ENCODE measurements around the gene P2RY11. TPM values are rescaled to one million over a fixed set of nuclear protein-coding genes. Genes with fewer than 3 reads are reported as not detected.

The P2RY11 gene
- total and polyA plus RNA-seq, 2 experiments from 2014 or later = 2.7 to 6.1 TPM

DNA sequence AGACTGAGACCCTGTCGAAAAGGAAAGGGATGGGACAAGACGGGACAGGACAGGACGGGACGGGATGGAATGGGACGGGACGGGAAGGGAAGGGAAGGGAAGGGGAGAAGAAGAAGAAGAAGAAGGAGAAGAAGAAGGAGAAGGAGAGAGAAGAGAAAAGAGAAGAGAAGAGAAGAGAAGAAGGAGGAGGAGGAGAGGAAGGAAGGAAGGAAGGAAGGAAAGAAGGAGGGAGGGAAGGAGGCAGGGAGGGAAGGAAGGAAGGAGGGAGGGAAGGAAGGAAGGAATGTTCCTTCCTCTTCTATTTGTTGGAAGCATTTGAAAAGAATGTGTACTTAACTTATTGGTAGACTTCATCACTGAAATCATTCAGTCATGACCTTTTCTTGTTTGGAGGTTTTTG, 35.0 kb upstream of the P2RY11 start:
- no peak overlapping the region for H2AFZ ChIP-seq
- WGBS (ENCODE audit: low lambda C conversion rate, missing lambda C conversion rate) = 83% methylated on average over 6 of the region's 6 CpGs

DNA sequence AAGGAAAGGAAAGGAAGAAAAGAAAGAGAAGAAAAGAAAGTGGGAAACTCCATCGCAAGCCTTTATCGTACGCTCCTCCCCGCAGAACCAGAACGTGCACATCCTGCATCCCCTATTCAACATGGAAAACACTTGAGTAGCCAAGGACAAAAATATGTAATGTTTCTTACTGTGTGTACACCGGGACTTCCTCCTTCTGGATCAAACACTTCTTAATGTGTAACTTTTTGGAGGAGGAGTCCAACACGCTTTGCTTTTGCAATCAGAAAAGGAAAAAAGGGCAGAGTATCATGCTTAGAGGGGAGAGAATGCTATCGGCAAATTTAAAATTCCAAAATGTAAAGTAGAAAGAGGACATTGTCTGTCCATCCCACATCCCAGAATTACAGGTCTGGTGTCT, 33.2 kb upstream of the P2RY11 start:
- Histone ChIP-seq H3K79me2 (no peaks in the 10 kb centered on the region), H3K27me3 (no peaks in the 10 kb centered on the region), H3K36me3 (replicated peaks; ENCODE audit: insufficient read depth, low read depth) (no peaks in the 10 kb centered on the region), H2AFZ (no peak overlapping the region), H3K4me1 (ENCODE audit: insufficient read depth) (no peaks in the 10 kb centered on the region), H3K9me3 (ENCODE audit: low read depth) (no peaks in the 10 kb centered on the region), H3K27ac (no peak overlapping the region), H3K4me2 (no peak overlapping the region), H3K9me2 (replicated peaks; ENCODE audit: insufficient read depth) (no peaks in the 10 kb centered on the region), H3K4me3 (no peak overlapping the region), H4K20me1 (ENCODE audit: insufficient read depth, poor library complexity, severe bottlenecking) (no peaks in the 10 kb centered on the region)
- DNase-seq (ENCODE audit: low spot score) = no peak
- 90% methylated on average over 8 of the region's 8 CpGs for WGBS (ENCODE audit: low lambda C conversion rate, missing lambda C conversion rate)
- TF ChIP-seq EZH2phosphoT487 (IDR thresholded peaks at IDR 0.05; ENCODE audit: low read depth, severe bottlenecking, unreplicated experiment) = no peak
- TF ChIP-seq, protein P1, sequence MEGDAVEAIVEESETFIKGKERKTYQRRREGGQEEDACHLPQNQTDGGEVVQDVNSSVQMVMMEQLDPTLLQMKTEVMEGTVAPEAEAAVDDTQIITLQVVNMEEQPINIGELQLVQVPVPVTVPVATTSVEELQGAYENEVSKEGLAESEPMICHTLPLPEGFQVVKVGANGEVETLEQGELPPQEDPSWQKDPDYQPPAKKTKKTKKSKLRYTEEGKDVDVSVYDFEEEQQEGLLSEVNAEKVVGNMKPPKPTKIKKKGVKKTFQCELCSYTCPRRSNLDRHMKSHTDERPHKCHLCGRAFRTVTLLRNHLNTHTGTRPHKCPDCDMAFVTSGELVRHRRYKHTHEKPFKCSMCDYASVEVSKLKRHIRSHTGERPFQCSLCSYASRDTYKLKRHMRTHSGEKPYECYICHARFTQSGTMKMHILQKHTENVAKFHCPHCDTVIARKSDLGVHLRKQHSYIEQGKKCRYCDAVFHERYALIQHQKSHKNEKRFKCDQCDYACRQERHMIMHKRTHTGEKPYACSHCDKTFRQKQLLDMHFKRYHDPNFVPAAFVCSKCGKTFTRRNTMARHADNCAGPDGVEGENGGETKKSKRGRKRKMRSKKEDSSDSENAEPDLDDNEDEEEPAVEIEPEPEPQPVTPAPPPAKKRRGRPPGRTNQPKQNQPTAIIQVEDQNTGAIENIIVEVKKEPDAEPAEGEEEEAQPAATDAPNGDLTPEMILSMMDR (IDR thresholded peaks at IDR 0.05; ENCODE audit: poor library complexity) = no peak
- no peak for TF ChIP-seq EZH2 (IDR thresholded peaks at IDR 0.05; ENCODE audit: borderline replicate concordance)

More for the DNA sequence above, 35.0 kb upstream of the P2RY11 start:
- TF ChIP-seq EZH2phosphoT487 (IDR thresholded peaks at IDR 0.05; ENCODE audit: low read depth, severe bottlenecking, unreplicated experiment) = no peak
- Histone ChIP-seq H3K4me3 (no peak overlapping the region), H3K27me3 (no peaks in the 10 kb centered on the region), H3K9me3 (ENCODE audit: low read depth) (no peaks in the 10 kb centered on the region), H3K36me3 (replicated peaks; ENCODE audit: insufficient read depth, low read depth) (no peaks in the 10 kb centered on the region), H3K27ac (no peak overlapping the region), H3K9me2 (replicated peaks; ENCODE audit: insufficient read depth) (no peaks in the 10 kb centered on the region), H3K4me2 (no peak overlapping the region), H3K4me1 (ENCODE audit: insufficient read depth) (no peaks in the 10 kb centered on the region), H3K79me2 (no peaks in the 10 kb centered on the region), H4K20me1 (ENCODE audit: insufficient read depth, poor library complexity, severe bottlenecking) (no peaks in the 10 kb centered on the region)
- no peak for DNase-seq (ENCODE audit: low spot score)

- Histone ChIP-seq H3K36me3 (replicated peaks; ENCODE audit: insufficient read depth, low read depth) (no peaks in the 10 kb centered on the region), H3K9me3 (ENCODE audit: low read depth) (no peaks in the 10 kb centered on the region), H3K4me2 (no peak overlapping the region), H3K79me2 (no peaks in the 10 kb centered on the region), H3K4me3 (no peak overlapping the region), H3K27ac (no peak overlapping the region), H3K9me2 (replicated peaks; ENCODE audit: insufficient read depth) (no peaks in the 10 kb centered on the region), H3K4me1 (ENCODE audit: insufficient read depth) (no peaks in the 10 kb centered on the region), H3K27me3 (no peaks in the 10 kb centered on the region), H2AFZ (no peak overlapping the region), H4K20me1 (ENCODE audit: insufficient read depth, poor library complexity, severe bottlenecking) (no peaks in the 10 kb centered on the region)
- TF ChIP-seq EZH2 (IDR thresholded peaks at IDR 0.05; ENCODE audit: borderline replicate concordance) (no peak), EZH2phosphoT487 (IDR thresholded peaks at IDR 0.05; ENCODE audit: low read depth, severe bottlenecking, unreplicated experiment) (no peak)
- TF ChIP-seq, protein P1 (IDR thresholded peaks at IDR 0.05; ENCODE audit: poor library complexity) = no peak
- 52% methylated on average over 7 of the region's 7 CpGs for WGBS (ENCODE audit: low lambda C conversion rate, missing lambda C conversion rate)
- no peak for DNase-seq (ENCODE audit: low spot score)
Observed at GRCh38 chr19:10079031-10079453, 32.5 kb upstream of the P2RY11 start.

- TF ChIP-seq EZH2phosphoT487 (IDR thresholded peaks at IDR 0.05; ENCODE audit: low read depth, severe bottlenecking, unreplicated experiment) (no peak), EZH2 (IDR thresholded peaks at IDR 0.05; ENCODE audit: borderline replicate concordance) (no peak)
- TF ChIP-seq, protein P1 (IDR thresholded peaks at IDR 0.05; ENCODE audit: poor library complexity) = no peak
- Histone ChIP-seq H3K36me3 (replicated peaks; ENCODE audit: insufficient read depth, low read depth) (no peaks in the 10 kb centered on the region), H4K20me1 (ENCODE audit: insufficient read depth, poor library complexity, severe bottlenecking) (no peaks in the 10 kb centered on the region), H3K9me3 (ENCODE audit: low read depth) (no peaks in the 10 kb centered on the region), H3K4me1 (ENCODE audit: insufficient read depth) (no peaks in the 10 kb centered on the region), H3K9me2 (replicated peaks; ENCODE audit: insufficient read depth) (no peaks in the 10 kb centered on the region), H3K79me2 (peaks cover 3% of the 10 kb centered on the region), H3K4me2 (no peak overlapping the region), H2AFZ (no peak overlapping the region), H3K27me3 (no peaks in the 10 kb centered on the region), H3K27ac (no peak overlapping the region), H3K4me3 (no peak overlapping the region)
- WGBS (ENCODE audit: low lambda C conversion rate, missing lambda C conversion rate) = 76% methylated on average over 9 of the region's 9 CpGs
- no peak for DNase-seq (ENCODE audit: low spot score)
Observed at GRCh38 chr19:10083911-10084310, 27.6 kb upstream of the P2RY11 start.
